HL-60/S4 treated with retinoic acid at 250 ng/mL for 4 days and 3 days (cell line): ENCODE data around the gene CMSS1.

Experiments
- in situ Hi-C: fragments of 300-500 bp; cut with MboI; formaldehyde crosslinking; loops from 2 replicates; pipeline ENCODE4 v1.7.0; 2022; ENCODE audit warnings: low sequenced_read_pairs

CMSS1 gene

DNA sequence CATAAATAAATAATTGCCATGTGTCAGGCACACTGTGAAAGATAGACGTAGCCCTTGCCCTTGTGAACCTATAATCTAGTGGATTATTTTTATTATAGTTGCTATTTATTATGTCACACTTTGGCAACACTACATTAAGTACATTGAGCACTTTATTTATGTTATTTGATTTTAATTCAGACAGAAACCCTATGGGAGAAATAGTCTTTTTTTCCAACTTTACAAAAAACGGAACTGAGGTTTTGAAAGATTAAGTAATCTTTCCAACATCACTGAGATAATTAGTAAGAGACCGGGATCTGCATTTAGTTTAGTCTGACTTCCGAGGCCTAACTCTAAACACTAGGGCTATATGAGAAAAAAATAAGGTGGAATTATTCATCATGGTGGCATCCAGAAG, 299.4 kb downstream of the CMSS1 start:
- in situ Hi-C loops: no loop called here

DNA sequence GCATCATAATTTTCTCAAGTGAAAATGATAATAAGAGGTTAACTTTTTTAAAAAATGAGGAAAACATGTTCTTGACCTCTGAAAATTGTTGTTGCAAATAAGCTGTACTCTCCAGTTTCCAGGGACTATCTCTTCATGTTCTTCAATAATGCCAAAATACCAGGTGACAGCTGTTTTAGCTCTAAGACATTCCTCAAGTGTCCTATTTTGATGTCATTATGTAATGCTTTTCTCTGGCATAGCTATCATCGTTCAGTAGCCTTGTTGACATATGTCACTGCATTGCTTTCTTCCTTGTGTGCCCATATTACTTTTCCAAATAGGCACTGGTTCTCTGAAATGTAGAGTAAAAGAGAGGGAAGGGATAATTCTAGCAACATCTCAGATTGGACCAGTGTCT, 302.4 kb downstream of the CMSS1 start:
- in situ Hi-C loops: no loop called here

DNA sequence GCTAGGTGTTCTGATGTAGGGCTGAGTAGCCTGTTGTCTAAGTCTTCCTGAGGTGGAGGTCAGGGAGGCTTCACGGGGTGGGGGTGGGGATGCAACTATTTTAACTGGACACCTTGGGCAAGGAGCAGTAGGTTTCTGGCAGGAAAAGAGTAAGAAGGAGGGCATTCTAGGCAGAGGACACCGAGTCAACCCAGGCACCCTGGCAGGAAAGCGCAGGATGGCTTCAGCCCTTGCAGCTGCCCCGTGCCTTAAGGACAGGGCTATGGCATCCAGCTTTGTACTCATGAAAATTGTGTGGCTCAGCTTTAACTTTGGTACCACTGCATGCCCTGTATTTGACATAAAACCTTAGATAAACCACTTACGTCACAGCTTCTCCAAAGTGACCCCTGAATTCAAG, 303.0 kb downstream of the CMSS1 start:
- in situ Hi-C loops: no loop called here

DNA sequence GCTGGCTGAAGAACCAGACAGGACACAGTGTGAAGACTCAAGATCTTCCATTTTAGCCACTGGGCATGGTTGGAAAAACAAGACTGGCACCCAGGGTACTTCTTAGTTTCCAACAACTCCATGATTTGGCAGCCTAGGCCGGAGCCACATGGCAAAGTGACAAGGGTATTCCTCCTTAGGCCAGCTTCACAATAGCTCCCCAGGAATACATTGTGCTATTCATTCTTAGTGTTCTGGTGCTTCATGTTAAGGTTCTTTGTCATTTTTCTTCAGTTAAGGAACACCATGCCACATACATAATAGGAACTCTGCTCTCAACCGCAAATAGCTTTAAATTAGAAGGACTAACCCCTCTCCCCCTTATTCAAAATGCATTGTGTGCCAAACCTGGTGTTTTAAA, 304.7 kb downstream of the CMSS1 start:
- in situ Hi-C loops: no loop called here

DNA sequence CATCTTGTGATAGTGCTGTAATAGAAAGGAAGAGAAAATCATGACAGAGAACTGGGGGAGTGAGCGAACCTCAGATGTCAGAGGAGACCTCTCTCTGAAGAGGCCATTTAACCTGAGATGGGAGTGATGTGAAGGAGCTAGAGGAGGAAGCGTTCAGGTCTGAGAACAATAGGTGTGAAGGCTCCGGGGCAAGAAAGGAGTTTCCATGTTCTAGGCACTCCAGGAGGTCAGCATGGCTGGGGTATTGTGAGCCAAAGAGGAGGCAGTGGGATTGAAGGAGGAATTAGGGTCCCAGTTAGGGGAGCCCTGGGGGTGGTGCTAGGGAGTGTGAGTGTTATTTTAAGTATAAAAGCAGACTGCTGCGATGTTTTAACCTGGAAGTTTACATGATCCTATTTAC, 305.4 kb downstream of the CMSS1 start:
- in situ Hi-C loops: no loop called here

DNA sequence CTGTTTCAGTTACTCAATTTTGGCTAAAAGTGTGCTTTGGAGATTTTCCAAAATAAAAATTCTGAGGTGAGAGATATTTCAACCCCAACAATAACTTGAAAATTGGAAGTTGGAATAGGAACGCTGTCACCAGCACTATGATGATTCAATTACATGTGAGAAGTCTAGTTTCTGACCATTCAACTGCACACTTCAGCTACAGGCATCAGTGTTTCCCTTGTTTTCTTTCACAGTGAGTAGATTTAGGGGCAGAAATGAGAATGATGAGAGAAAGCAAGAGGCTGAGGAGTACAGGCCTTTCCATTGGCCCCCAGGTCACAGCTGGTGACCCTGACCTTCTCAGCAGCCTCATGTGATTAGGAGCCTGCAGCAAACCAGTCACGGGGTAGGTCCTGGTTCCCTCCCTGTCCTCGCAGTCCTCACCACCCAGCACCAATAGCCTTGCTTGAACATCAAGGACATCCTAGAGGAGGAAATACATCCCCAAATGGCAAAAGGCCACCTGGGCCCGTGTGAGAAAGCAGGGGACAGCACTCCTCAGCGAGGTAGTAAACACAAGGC, 306.6 kb downstream of the CMSS1 start:
- in situ Hi-C loops: no loop called here

DNA sequence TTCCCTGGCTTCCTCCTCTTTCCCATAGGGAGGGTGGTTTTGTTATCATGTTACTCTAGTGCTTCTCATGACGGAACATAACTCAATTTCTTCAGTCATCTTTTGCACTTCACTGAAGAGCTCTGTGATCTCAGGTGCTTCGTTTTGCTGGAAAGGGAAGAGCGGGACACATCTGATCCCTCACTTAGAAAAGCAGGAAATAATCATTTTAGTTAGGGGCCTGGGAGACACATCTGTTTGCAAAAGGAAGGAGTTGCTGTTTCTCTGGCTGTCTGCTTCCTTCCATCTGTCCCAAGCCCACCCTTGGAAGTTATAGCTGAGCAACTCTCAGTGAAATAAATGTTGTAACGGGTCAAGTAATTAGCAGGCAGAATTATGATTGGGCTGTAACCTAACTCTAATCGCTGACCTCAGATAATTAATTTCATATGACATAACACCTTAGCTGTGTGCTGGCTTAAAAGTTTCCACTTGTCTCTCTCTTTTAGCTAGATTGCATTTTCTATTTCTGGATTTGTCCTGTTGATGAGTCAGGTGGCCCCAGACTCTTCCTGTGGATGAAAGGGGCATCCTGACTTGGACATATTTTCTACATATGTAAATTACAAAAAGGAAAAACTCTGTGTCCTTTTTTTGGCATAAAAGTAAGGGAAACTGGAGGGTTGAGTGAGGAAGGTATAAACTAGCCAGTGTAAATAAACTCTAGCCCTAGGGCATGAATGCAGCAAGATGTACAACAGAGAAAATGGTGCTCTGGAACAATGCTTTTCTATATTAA, 307.7 kb downstream of the CMSS1 start:
- in situ Hi-C loops: no loop called here

DNA sequence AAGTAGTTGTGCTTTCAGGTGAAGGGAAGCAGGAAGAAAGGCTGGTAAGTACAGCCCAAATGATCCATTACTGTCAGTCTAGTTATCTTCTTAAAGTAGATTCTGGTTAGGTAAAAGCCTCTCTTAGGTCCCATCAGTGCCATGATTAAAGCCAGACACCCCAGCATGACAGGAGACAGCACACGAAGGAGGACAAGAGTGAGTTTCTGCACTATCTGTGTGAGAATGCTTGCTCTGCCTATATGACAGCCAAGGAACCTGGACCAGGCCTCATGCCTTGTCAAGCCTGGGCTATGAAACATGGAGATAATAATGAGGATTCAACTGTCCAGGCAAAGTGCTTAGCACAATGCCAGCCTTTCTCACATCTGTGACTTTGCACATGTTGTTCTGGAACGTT, 310.1 kb downstream of the CMSS1 start:
- in situ Hi-C loops: no loop called here

DNA sequence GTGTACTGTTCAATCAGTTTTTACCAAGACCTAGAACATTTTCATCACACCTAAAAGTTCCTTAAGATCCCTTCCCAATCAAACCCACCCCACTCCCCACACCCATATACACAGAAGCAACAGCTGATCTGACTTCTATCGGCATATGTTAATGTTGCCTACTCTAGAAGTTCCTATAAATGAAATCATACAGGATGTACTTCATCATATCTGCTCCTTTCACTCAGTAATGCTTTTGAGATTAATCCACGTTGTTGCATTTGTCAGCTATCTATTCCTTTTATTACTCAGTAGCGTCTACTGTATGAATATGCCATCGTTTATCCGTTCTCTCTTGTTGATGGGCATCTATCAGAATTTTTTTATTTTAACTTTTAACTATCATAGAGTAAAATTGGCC, 310.9 kb downstream of the CMSS1 start:
- in situ Hi-C loops: no loop called here

DNA sequence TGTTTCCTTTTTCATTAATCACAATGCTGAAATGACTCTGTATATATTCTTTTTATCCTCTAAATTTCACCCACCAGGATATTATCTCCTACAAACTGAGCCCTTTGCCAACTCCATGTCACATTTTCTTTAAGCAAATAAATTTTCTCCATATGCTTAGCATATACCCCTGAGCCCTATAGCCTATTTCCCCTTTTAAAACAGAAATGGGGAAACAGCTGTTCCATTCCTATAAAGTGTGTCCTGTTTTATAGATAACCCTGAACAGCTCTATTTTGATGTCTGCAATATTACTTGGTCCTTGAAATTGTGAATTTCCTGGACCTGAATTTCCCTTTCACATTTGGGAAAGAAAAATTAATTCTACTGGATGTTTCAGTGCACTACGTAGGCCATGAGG, 312.3 kb downstream of the CMSS1 start:
- in situ Hi-C loops: no loop called here

DNA sequence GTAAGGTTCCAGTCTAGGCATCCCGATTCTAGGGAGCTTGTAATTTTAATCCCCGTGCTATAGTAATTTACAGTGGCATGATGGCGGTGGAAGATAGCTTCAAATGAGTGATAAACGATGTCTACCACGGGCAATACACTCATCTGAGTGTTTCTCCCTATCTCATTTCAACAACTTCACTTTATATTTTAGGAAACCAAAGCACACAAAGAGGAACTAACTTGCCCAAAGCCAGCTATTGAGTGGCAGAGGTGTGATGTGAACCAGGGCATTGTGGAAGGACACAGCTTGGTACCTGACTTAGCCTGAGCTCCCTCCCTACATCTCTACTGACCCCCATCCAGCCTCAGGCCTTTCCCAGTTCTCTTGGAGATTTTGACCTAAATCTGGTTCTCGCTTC, 313.6 kb downstream of the CMSS1 start:
- in situ Hi-C loops: no loop called here

DNA sequence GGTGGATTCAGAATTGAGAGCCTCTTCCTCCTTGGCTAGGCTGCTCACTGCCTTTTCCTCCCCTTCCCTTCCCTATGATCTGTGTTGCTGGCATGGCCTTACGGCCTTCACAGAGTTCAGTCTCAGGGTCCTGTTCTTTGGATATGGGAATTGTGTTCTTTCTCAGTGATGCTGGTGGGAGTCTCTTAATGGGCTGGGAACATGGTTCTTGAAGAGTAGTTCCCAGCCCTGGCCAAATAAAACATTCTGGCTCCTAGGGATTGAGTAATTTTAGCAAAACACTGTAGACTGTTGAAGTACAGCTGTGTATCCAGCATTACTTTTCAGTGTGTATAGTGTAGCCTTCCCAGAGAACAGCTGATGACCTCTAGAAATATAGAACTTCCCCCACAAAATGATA, 319.3 kb downstream of the CMSS1 start:
- in situ Hi-C loops: no loop called here

DNA sequence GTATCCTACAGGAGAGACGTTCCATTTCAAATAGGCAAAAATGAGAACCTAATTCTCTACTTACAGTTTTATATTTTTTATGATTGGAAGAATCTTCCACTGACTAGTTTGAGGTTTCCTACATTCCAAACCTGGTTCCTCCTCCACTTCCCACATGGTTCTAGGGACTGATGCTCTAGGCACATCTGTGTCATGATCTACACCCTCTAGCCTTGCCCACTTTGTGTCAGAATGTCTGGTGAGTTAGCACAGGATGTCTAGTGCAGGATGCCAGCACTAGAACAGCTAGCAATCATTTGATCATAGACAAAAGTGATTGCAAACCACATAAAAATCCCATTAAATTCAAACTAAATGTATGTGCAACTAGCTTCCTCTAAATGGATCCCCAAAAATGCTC, 323.3 kb downstream of the CMSS1 start:
- in situ Hi-C loops: no loop called here

DNA sequence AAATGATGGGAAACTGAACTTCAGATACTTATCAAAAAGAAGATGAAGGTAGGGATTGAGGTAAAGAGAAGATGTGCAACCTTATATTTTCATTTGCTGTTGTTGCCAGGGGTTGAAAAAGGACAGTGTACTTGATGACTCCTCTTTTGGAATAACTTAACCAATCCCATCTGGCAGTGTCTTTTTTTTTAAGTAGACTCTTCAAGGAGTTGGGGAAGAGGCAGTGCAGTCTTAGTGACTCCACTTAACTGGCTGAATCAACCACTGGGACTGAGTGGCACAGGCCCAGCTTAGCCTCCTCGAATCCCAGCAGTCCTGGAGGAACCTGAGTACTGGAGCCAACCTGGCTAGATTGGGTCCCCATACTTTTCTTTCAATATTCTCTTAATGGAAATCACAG, 323.9 kb downstream of the CMSS1 start:
- in situ Hi-C loops: no loop called here

DNA sequence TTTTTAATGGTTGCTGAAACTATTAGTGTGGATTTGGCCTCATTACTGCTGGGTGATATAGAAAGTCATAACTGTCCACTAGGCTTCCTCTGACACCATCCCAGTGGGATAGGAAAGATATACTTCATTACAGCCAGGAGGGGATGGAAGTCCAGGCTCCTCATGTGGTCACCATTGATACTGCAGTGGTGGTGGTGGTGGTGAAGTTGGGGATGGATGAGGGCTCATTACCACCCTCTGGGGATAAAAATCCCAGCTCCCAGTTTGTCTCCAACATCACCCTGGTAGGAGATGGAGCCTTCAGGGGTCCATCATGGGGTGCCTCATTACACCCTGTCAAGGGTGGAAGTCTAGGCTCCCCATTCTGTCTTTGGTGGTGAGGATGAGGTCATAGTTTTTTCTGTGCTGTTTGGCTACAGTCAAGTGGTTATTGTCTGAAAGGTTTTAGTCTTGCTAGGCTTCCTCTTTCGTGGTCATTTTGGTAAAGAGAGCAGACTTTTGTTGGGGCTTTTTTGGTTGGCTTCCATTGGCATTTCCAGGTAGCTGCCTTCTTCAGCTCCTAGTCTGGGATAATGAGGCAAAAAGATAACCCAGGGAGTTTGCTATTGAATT, 326.7 kb downstream of the CMSS1 start:
- in situ Hi-C loops: no loop called here

DNA sequence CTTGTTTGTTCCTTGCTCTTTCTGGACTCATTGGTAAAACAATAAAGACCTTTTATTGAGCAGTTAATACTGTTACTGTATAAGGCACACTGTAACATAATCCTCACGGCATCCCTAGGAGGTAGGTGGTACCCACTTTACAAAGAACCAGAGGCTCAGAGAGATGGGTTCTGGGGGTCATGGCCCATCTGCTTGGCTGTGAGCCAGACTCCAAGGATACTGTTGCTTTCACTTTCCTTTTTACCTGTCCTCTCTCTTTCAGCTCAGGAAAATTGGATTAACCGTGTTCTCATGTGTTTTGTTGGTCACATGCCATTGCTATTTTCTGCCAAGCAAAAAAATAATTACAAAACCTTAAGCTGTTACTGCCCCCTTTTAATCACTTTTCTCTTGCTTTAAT, 331.5 kb downstream of the CMSS1 start:
- in situ Hi-C loops: no loop called here

DNA sequence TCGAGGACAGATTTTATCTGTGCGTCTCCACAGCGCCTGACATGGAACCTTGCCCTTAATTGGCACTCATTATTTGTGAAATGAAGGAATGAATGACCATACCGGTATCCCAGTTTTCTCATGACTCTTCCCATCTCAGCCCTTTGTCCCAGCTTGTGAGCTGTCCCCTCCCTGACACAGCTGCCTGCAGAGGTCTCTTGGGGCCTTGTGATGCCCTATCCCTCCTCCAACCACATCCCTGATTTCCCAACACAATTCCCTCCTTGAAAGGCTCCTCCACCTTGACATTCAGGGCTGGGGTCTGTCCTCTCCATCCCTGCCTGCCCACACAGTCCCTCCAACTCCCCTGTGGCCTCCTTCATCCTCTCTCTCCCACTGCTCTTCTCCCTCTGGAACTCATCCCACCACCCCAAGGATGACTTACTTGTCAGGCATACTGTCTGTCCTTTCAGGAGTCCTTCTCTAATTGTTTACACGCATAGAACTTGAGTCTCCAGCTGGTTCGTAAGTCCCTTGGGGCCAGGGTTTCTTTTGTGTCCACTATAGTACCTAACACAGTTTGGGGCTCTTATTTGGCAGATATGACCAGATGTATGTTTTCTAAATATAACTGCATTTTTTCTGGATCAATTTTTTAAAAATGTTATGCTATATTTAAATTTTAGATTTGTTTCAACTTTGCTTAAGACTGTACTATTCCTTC, 332.2 kb downstream of the CMSS1 start:
- in situ Hi-C loops: no loop called here

DNA sequence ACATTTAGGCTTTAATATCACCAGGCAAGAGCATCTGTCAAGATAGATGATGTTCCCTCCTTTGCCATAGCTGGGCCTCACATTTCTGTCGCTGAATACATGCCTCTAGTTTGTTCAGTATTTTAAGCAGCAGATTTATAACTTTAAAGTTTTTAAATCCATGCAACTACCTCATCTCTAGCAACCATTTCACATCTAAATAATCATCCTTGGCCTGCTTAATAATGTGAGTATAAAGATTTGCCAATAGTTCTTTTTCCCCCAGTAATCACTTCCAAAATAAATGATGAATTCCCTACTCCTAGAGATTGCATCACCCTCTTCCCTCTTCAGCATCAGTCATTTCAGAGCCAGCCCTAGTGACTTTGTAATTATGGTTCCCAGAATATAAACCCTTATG, 332.8 kb downstream of the CMSS1 start:
- in situ Hi-C loops: no loop called here

DNA sequence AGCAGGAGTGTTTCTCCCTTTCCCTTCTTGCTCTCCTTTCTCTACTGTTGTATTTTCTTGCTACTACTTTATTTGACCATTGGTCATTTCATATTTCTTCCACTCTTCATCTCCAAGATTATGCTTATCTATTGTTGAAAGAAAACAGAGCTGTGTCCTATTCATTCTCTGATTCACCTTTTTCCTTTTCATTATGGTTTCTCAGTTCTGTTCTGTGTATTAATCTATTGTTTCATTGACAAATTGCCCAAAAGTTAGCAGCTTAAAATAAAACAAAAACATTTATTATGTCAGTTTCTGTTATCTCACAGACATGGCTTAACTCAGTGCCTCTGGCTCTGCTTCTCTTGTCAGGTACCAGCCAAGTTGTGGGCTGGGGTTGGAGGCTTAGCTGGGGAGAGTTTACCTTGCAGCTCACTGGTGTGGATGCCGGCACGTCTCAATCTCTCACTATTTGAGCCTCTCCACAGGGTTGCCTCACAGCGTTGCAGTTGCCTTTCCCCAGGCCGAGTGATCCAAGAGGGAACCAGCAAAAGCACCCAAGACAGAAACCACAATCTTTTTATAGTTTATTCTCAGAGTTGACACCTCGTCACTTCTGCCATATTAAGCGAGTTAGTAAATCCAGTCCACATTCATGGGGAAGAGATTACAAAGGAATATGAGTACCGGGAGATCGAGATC, 333.5 kb downstream of the CMSS1 start:
- in situ Hi-C loops: no loop called here

DNA sequence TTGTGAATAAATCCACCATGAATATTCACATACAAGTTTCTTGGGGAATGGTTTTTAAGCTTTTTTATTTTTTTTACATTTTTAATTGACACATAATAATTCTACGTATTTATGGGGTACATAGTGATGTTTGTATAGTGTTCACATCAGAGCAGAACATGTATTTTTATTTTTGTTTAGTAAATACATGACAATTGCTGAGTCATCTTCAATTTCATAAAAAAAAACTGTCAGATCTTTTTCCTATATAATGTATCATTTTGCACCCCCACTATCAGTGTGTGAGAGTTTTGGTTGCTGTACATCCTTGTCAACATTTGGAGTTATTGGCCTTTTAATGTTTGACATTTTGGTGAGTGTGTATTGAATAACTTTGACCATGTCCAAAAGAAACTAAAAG, 336.5 kb downstream of the CMSS1 start:
- in situ Hi-C loops: no loop called here

DNA sequence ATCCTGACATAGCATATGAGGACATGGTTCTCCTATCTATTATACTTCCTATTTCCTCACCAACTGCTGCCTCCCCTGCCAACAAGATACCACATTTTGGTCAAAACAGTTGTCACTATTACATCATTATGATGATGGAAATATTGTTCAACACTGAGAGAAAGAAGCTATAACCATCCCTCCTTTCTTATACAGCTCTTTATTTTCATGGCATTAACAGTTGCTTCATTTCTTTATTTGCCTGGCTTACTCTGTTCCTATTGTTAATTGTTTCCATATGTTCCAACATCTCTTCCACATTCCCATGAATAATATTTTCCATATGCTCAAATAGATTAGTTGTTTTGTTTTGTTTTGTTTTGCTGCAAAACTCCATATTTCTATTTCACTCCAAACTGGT, 337.5 kb downstream of the CMSS1 start:
- in situ Hi-C loops: no loop called here
